ENCODE data around the gene DCAF11. TPM values are rescaled to one million over a fixed set of nuclear protein-coding genes. Genes with fewer than 3 reads are reported as not detected.

DCAF11 gene
- total RNA-seq, 1 donor from 2014 or later = 42.6 TPM

GRCh38 chr14:24172261-24172860 lies 57.8 kb downstream of the DCAF11 start:
- DNase-seq (ENCODE audit: low read depth) = no peak
- H3K4me3 ChIP-seq (ENCODE audit: low read depth, low read length) = peak overlapping the region; percentile 50
- TF ChIP-seq, protein P1, sequence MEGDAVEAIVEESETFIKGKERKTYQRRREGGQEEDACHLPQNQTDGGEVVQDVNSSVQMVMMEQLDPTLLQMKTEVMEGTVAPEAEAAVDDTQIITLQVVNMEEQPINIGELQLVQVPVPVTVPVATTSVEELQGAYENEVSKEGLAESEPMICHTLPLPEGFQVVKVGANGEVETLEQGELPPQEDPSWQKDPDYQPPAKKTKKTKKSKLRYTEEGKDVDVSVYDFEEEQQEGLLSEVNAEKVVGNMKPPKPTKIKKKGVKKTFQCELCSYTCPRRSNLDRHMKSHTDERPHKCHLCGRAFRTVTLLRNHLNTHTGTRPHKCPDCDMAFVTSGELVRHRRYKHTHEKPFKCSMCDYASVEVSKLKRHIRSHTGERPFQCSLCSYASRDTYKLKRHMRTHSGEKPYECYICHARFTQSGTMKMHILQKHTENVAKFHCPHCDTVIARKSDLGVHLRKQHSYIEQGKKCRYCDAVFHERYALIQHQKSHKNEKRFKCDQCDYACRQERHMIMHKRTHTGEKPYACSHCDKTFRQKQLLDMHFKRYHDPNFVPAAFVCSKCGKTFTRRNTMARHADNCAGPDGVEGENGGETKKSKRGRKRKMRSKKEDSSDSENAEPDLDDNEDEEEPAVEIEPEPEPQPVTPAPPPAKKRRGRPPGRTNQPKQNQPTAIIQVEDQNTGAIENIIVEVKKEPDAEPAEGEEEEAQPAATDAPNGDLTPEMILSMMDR (conservative IDR thresholded peaks at IDR 0.05; ENCODE audit: low read depth, low read length) = no peak

DNA sequence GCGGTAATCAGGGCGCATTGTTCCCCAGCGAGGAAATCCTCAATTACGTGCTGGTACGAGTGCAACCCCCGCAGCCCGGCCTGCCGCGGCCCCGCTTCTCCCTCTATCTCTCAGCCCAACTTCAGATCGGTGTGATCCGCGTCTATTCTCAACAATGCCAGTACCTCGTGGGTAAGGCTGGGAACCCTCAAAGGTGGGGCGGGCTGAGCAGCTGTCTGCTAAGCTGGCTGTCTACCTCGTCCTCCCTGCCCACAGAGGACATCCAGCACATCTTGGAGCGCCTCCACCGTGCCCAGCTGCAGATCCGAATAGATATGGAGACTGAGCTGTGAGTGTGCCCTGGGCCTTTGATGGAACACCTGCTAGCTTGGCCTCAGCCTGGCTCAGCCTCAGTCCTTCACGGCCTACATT lies 58.3 kb downstream of the DCAF11 start:
- TF ChIP-seq, protein P1 (conservative IDR thresholded peaks at IDR 0.05; ENCODE audit: low read depth, low read length) = no peak
- no peak for DNase-seq (ENCODE audit: low read depth)
- H3K4me3 ChIP-seq (ENCODE audit: low read depth, low read length) = peak overlapping the region; percentile 50

Other genes with a start within 250 kb of the DCAF11 start
- 33.1 and 43.7 TPM in 2 replicates for gene DHRS4, start 161.0 kb upstream of the DCAF11 start, total RNA-seq
- gene DHRS4L2, start 125.8 kb upstream of the DCAF11 start, total RNA-seq = 13.6 and 14.8 TPM in 2 replicates
- gene CARMIL3, start 62.8 kb upstream of the DCAF11 start, total RNA-seq = 0.07 TPM in 1 of 2 replicates, not detected in the other
- not detected in 2 replicates for gene CPNE6, start 43.2 kb upstream of the DCAF11 start, total RNA-seq
- 40.0 and 47.7 TPM in 2 replicates for gene PCK2, start 20.5 kb upstream of the DCAF11 start, total RNA-seq
- gene NRL, start 172 bp downstream of the DCAF11 start, total RNA-seq = 0.87 and 1.2 TPM in 2 replicates
- gene FITM1, start 15.9 kb downstream of the DCAF11 start, total RNA-seq = not detected in 2 replicates
- gene PSME1, start 21.4 kb downstream of the DCAF11 start, total RNA-seq = 266 and 385 TPM in 2 replicates
- 22.3 and 31.8 TPM in 2 replicates for gene EMC9, start 26.8 kb downstream of the DCAF11 start, total RNA-seq
- gene PSME2, start 31.8 kb downstream of the DCAF11 start, total RNA-seq = 156 and 168 TPM in 2 replicates
- gene RNF31, start 32.7 kb downstream of the DCAF11 start, total RNA-seq = 42.3 and 79.4 TPM in 2 replicates
- gene IRF9, start 46.5 kb downstream of the DCAF11 start, total RNA-seq = 26.8 and 45.1 TPM in 2 replicates
- 122 and 158 TPM in 2 replicates for gene REC8, start 57.3 kb downstream of the DCAF11 start, total RNA-seq
- gene IPO4, start 74.0 kb downstream of the DCAF11 start, total RNA-seq = 60.4 and 102 TPM in 2 replicates
- 54.4 and 84.1 TPM in 2 replicates for gene TM9SF1, start 80.7 kb downstream of the DCAF11 start, total RNA-seq
- not detected in 2 replicates for gene TSSK4, start 90.9 kb downstream of the DCAF11 start, total RNA-seq
- 42.8 and 88.4 TPM in 2 replicates for gene CHMP4A, start 98.7 kb downstream of the DCAF11 start, total RNA-seq
- gene MDP1, start 101.3 kb downstream of the DCAF11 start, total RNA-seq = 15.6 and 26.1 TPM in 2 replicates
- 219 and 220 TPM in 2 replicates for gene NEDD8, start 117.6 kb downstream of the DCAF11 start, total RNA-seq
- gene GMPR2, start 118.2 kb downstream of the DCAF11 start, total RNA-seq = 64.2 and 136 TPM in 2 replicates
- gene TINF2, start 127.8 kb downstream of the DCAF11 start, total RNA-seq = 43.2 and 53.2 TPM in 2 replicates
- 0.63 and 0.94 TPM in 2 replicates for gene TGM1, start 148.4 kb downstream of the DCAF11 start, total RNA-seq
- gene RABGGTA, start 156.8 kb downstream of the DCAF11 start, total RNA-seq = 32.7 and 39.0 TPM in 2 replicates
- gene DHRS1, start 185.0 kb downstream of the DCAF11 start, total RNA-seq = 25.7 and 26.4 TPM in 2 replicates
- gene NOP9, start 185.1 kb downstream of the DCAF11 start, total RNA-seq = 17.1 and 32.6 TPM in 2 replicates
- gene CIDEB, start 193.2 kb downstream of the DCAF11 start, total RNA-seq = 2.0 and 3.6 TPM in 2 replicates
- 1.3 and 2.7 TPM in 2 replicates for gene LTB4R2, start 195.4 kb downstream of the DCAF11 start, total RNA-seq
- gene LTB4R, start 196.7 kb downstream of the DCAF11 start, total RNA-seq = 0.06 and 4.0 TPM in 2 replicates
- gene ADCY4, start 220.3 kb downstream of the DCAF11 start, total RNA-seq = 1.6 and 8.0 TPM in 2 replicates
- 6.4 and 7.6 TPM in 2 replicates for gene RIPK3, start 225.2 kb downstream of the DCAF11 start, total RNA-seq

Data from epithelial cell of proximal tubule (primary cell).